GM19324 (cell line): Measurements from ENCODE around the gene ABCC1.
"Not testable (repeated sequence)": the region's sequence is repeated elsewhere in the genome, so short reads cannot be mapped to it uniquely, and the experiment has no call there.

ENCODE experiments used
- ATAC-seq: cut with Tn5 transposase; IDR thresholded peaks from one replicate; pipeline ENCODE4 v1.9.1; 2021; ENCODE audit warnings: mild to moderate bottlenecking, moderate library complexity; ENCODE audit not compliant: unreplicated experiment, low FRiP score

The ABCC1 gene

GRCh38 chr16:15963307-15963910 lies 14.0 kb downstream of the ABCC1 start:
- ATAC-seq: no peak

DNA sequence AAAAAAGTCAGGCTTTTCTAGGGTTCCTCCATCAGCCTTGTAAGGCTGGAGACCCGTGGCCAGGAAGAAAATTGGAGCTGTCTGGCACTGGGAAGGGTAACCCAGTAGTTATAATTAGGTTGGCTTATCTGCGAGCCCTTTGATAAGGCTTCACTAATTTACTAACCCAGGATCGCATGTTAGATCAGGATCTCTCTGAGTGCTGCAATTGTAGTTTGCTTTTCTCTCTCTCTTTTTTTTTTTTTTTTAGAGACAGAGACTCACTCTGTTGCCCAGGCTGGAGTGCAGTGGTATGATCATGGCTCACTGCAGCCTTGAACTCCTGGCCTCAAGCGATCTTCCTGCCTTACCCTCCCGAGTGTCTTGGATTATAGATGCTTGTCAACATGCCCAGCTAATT lies 17.0 kb downstream of the ABCC1 start:
- no peak for ATAC-seq

DNA sequence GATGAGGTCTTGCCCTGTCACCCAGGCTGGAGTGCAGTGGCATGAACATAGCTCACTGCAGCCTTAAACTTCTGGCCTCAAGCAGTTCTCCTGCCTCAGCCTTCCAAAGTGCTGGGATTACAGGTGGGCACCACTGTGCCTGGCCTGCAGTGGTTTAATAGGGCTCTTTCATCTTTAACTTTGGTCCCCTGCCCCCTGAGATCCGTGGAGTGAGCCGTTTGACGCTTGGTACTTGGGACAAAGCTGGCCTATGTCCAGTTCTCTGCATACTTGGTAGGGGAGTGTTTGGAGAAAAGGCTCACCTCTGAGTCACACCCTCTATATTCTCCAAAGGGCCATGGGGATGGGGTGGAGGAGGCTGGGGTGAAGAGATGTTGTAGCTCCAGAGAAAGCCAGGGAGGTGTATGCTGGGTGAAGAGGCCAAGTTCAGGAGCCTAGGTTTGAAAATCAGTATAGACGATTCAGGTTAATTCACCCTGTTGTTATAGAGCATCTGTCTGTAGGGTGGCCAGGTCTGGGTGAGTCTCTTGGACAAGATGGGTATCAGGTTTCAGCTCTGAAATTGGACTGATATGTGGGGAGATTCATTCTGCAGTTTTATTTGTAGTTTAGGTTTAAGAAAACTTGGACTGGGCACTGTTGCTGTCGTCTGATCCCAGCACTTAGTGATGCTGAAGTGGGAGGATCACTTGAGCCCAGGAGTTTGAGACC lies 17.6 kb downstream of the ABCC1 start:
- ATAC-seq: no peak

DNA sequence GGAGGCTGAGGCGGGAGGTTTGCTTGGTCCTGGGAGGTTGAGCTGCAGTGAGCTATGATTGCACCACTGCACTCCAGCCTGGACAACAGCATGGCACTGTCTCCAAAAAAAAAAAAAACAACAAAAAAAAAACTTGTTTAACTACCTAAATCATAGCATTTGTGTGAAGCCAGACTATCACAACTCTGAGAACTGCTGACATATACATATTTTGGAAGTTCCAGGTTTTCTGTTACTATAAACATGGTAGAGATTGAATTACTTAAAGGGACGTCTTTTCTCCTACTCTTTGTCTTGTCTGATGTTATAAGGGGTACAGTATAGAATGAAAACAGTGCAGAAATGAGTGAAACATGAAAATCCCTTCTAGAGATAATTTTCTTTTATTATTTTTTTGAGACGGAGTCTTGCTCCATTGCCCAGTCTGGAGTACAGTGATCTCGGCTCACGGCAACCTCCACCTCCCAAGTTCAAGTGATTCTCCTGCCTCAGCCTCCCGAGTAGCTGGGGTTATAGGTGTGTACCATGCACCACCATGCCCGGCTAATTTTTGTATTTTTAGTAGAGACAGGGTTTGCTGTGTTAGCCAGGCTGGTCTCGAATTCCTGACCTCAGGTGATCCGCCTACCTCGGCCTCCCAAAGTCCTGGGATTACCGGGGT lies 18.4 kb downstream of the ABCC1 start:
- no peak for ATAC-seq

- no peak for ATAC-seq
Observed at GRCh38 chr16:15970202-15970601, 20.8 kb downstream of the ABCC1 start.

DNA sequence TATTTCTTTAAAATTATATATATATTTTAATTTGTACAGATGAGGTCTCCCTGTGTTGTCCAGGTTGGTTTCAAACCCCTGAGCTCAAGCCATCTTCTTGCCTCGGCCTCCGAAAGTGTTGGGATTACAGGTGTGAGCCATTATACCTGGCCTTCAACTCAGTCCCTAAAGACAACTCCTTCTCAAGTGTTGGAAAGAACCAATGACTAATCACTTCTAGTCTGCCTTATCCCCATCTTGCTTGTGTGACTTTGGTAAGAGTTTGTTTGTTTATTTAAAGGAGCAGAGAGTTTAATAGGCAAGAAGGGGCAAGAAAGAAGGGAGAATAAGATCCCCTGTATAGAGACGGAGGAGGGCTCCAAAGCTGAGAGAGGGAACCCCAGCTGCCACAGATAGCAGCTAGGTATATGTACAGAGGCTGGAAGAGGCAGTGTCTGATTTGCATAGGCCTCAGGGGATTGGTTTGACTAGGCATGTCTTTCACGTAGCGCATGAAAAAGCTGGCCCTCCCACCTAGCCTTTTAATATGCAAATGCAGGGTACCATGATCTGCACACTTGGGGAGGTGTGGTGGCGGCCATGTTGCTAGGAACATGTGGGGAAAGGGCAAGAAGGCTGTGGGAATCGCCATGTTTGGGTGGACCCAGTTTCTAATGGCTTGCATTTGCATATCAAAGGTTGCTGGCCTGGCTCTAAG lies 21.5 kb downstream of the ABCC1 start:
- no peak for ATAC-seq

GRCh38 chr16:15971440-15971815 lies 22.0 kb downstream of the ABCC1 start:
- ATAC-seq: no peak

- no peak for ATAC-seq
Observed at GRCh38 chr16:15972046-15972868, 22.8 kb downstream of the ABCC1 start.

DNA sequence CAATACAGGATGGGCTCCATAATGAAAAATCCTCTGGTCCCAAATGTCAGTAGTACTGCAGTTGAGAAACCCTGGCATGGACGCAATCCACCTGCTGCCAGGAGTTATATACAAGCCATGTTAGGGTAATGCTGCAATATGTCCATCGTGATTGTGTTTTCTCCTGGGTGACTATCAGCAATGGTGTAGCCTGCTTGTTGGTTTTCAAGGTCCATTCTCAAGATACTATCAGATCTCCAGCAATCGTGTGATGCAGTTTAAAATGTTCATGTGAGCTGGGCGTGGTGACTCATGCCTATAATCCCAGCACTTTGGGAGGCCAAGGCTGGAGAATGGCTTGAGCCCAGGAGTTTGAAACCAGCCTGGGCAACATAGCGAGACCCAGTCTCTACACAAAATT lies 24.0 kb downstream of the ABCC1 start:
- ATAC-seq: no peak

DNA sequence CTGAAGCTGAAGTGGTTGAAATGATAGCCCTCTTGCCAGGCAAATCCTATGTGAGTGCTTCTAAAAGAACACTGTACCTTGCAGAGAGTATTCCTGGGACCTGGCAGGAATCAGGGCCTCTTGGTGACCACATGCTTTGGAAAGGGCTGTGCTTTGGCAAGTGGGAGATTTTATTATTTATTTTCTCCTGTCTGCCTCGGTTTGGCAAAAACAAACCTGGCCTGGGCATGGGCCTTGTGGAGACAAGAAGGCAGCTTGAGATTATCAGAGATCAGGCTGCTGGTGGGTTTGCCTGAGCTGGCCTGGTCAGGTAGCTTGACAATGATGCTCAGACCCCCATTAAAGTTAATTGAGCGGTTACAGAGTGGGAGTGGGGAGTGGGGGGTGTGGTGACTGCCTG lies 24.6 kb downstream of the ABCC1 start:
- no peak for ATAC-seq

DNA sequence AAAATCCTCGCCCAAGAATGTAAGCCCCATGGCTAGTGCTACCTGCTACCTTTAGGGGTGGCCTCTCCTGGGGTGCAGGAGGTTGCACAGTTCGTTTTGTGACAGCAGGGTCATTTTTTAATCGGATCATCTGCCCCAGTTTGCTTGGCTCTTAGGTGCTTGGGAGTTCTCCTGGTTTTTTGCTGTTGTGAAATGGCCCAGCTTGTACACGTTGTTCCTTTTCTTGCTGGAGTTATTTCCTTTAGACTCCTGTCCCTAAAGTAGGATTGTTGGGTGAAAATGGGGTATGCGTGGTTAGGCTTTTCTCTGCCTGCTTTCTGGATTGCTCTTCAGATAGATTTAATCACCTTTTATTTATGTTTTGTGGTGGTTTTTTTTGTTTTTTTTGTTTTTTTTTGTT lies 25.8 kb downstream of the ABCC1 start:
- ATAC-seq: no peak

- ATAC-seq: no peak
Observed at GRCh38 chr16:15976225-15976812, 26.9 kb downstream of the ABCC1 start.

DNA sequence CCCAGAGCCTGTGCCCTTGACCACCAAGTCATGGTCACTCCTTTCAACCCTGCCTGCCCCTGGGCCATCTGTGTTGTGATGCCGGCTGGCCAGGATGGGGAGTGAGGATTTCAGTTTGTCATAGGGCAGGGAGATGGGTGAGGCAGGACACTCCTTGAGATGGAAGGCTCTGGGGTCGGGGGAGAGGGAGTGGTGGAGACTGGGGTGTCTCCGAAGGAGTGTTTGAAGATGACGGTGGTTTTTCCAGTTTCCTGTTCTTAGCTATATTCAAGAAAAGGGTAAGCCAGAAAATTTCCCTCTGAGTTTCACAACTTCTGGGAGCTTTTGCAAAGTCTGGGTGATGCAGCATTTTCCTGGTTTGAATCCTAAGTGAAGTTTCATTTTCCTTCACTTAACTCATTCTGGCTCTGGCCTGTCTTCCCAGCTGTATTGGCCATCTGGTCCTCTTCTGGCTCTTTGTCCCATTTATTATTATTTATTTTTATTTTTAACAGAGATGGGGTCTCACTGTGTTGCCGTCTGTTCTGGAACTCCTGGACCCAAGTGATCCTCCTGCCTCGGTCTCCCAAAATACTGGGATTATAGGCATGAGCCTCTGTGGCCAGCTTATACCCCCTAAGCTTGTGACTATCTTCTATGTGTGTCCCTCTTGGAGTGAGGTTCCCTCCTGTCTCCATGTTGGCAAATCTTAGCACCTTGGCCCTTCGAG lies 27.7 kb downstream of the ABCC1 start:
- ATAC-seq: no peak

DNA sequence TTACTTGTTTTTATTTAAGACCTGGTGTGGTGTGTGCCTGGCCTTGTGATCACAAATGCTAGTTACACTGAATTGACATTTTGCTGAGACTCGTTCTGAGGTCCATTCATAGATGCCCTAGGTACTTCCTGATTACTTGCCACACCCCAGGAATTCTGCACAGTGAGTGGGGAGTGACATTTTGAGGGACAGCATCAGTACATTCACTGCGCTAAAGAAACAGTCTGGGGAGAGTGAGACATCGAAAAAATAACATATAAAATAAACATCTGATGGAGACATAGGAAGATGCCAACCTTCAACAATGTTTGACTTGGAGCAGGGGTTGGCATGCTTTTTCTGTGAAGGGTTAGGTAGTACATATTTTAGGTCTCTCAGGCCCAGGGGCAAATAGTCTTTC lies 30.4 kb downstream of the ABCC1 start:
- no peak for ATAC-seq

DNA sequence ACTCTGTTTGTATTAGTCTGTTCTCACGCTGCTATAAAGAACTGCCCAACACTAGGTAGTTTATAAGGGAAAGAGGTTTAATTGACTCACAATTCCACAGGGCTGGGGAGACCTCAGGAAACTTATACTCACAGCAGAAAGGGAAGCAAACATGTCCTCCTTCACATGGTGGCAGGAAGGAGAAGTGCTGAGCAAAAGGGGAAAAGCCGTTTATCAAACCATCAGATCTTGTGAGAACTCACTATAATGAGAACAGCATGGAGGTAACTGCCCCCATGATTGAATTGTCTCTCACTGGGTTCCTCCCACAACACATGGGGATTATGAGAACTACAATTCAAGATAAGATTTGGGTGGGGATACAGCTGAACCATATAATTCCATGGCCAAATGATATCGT lies 30.9 kb downstream of the ABCC1 start:
- ATAC-seq: no peak

- ATAC-seq: no peak
Observed at GRCh38 chr16:15981382-15981781, 32.0 kb downstream of the ABCC1 start.

DNA sequence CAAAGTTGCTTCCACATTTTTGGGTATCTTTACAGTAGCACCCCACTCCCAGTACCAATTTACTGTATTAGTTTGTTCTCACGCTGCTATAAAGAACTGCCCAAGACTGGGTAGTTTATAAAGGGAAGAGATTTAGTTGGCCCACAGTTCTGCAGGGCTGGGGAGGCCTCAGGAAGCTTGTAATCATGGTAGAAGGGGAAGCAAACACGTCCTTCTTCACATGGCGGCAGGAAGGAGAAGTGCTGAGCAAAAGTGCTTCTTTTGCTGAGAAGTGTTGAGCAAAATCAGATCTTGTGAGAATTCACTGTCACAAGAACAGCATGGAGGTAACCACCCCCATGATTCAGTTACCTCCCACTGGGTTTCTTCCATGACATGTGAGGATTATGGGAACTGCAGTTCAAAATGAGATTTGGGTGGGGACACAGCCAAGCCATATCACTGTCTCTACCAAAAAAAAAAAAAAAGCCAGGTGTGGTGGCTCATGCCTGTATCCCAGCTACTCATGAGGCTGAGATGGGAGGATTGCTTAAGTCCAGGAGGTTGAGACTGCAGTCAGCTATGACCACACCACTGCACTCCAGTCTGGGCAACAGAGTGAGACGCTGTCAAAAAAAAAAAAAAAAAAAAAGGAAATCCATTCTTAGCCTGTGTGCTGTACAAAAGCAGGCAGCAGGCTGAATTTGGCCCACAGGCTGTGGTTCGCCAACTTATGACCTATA lies 32.9 kb downstream of the ABCC1 start:
- not testable (repeated sequence) for ATAC-seq

DNA sequence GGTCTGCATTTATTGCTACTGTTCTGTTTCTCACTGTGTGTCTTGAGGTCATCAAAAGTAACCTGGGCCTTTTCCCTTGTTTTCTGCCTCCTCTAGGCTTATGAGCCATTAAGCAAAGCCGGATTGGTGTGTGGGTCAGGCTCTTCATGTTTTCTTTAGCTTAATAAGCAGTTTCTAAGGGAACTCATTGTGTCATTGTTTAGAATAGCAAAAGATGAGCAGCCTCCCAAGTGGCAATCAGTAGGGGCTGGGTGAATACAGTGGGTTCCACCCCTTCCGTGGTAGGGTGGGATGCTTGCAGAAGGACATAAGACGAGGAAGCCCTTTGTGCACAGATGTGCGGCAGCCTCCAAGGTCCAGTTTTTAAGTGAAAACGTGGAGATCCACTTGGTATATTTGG lies 34.5 kb downstream of the ABCC1 start:
- no peak for ATAC-seq

- ATAC-seq: no peak
Observed at GRCh38 chr16:15985144-15985543, 35.7 kb downstream of the ABCC1 start.
